ENCODE results near the gene MISP.
"Not testable (repeated sequence)": the region's sequence is repeated elsewhere in the genome, so short reads cannot be mapped to it uniquely, and the experiment has no call there.

MISP gene

GRCh38 chr19:726993-727956, 23.6 kb upstream of the MISP start:
- no peak for DNase-seq

- no peak for DNase-seq
These were observed 22.9 kb upstream of the MISP start for GRCh38 chr19:728011-728410.

- DNase-seq: not testable (repeated sequence)
These were observed 21.3 kb upstream of the MISP start for GRCh38 chr19:729564-729963.

- no peak for DNase-seq
These were observed 20.8 kb upstream of the MISP start for GRCh38 chr19:729965-730668.

- no peak for DNase-seq
These were observed 19.9 kb upstream of the MISP start for GRCh38 chr19:731000-731399.

GRCh38 chr19:732148-733069, 18.5 kb upstream of the MISP start:
- DNase-seq: no peak

GRCh38 chr19:734716-735115, 16.2 kb upstream of the MISP start:
- DNase-seq: no peak

- DNase-seq: no peak
These were observed 14.8 kb upstream of the MISP start for GRCh38 chr19:736125-736524.

GRCh38 chr19:737591-738093, 13.3 kb upstream of the MISP start:
- DNase-seq: peak; percentile 65

- no peak for DNase-seq
These were observed 12.3 kb upstream of the MISP start for GRCh38 chr19:738509-739128.

- DNase-seq: no peak
These were observed 10.8 kb upstream of the MISP start for GRCh38 chr19:739998-740715.

- not testable (repeated sequence) for DNase-seq
These were observed 10.0 kb upstream of the MISP start for GRCh38 chr19:740816-741505.

GRCh38 chr19:741506-742131, 9.3 kb upstream of the MISP start:
- DNase-seq: peak; percentile 28

- no peak for DNase-seq
These were observed 8.3 kb upstream of the MISP start for GRCh38 chr19:742540-743075.

- DNase-seq: peak; percentile 82
These were observed 7.7 kb upstream of the MISP start for GRCh38 chr19:743168-743687.

GRCh38 chr19:745138-745537, 5.8 kb upstream of the MISP start:
- not testable (repeated sequence) for DNase-seq

- DNase-seq: no peak
These were observed 4.6 kb upstream of the MISP start for GRCh38 chr19:746208-746819.

- DNase-seq: no peak
These were observed 4.0 kb upstream of the MISP start for GRCh38 chr19:746956-747355.

Measured in NCI-H69 (cell line).